ENCODE measurements around the gene ASB18. TPM values are rescaled to one million over a fixed set of nuclear protein-coding genes. Genes with fewer than 3 reads are reported as not detected.
A peak's percentile ranks its signal among the peaks of the same experiment; 100 is the strongest.

ASB18 gene
- total RNA-seq, 4 donors from 2014 or later: not detected

- DNase-seq (ENCODE audit: low spot score) (no peak), ATAC-seq (ENCODE audit: low FRiP score) (no peak)
- no peak for TF ChIP-seq CTCF (IDR thresholded peaks at IDR 0.05)
These were observed 87.3 kb downstream of the ASB18 start for GRCh38 chr2:236176951-236177350.

GRCh38 chr2:236176417-236176816 lies 87.8 kb downstream of the ASB18 start:
- ATAC-seq (ENCODE audit: low FRiP score) (no peak), DNase-seq (ENCODE audit: low spot score) (no peak)
- no peak for TF ChIP-seq CTCF (IDR thresholded peaks at IDR 0.05)

- DNase-seq (ENCODE audit: low spot score): no peak
- TF ChIP-seq CTCF (IDR thresholded peaks at IDR 0.05): no peak
- ATAC-seq (ENCODE audit: low FRiP score): no peak
These were observed 88.6 kb downstream of the ASB18 start for GRCh38 chr2:236175548-236176150.

- DNase-seq (ENCODE audit: low spot score): no peak
- no peak for TF ChIP-seq CTCF (IDR thresholded peaks at IDR 0.05)
- ATAC-seq (ENCODE audit: low FRiP score): no peak
These were observed 90.2 kb downstream of the ASB18 start for GRCh38 chr2:236173729-236174607.

- TF ChIP-seq CTCF (IDR thresholded peaks at IDR 0.05): no peak
- DNase-seq (ENCODE audit: low spot score) (peak; percentile 15), ATAC-seq (ENCODE audit: low FRiP score) (no peak)
These were observed 91.0 kb downstream of the ASB18 start for GRCh38 chr2:236173036-236173728.

GRCh38 chr2:236172255-236173035 lies 91.8 kb downstream of the ASB18 start:
- ATAC-seq (ENCODE audit: low FRiP score): no peak
- no peak for DNase-seq (ENCODE audit: low spot score)
- no peak for TF ChIP-seq CTCF (IDR thresholded peaks at IDR 0.05)

All from omental fat pad (tissue), 4 donors.